Sigmoid colon (tissue), 7 donors: Measurements from ENCODE around the gene TBRG1. TPM values are rescaled to one million over a fixed set of nuclear protein-coding genes. Genes with fewer than 3 reads are reported as not detected.
A peak's percentile ranks its signal among the peaks of the same experiment; 100 is the strongest.

Experiments used
- DNase-seq: peaks from one replicate; pipeline ENCODE4 v3.0.0-alpha.2; 2019
- H3K27ac ChIP-seq, 4 donors: fragments of 200-600 bp; sonication (generic); one replicate each; pipeline ENCODE4 v1.5.1; 2016 to 2019; ENCODE audit warnings: mild to moderate bottlenecking in 1 of 4
- H3K27me3 ChIP-seq, 3 donors: fragments of 200-600 bp; sonication (generic); one replicate each; pipeline ENCODE4 v1.5.1; 2019; ENCODE audit warnings: mild to moderate bottlenecking in 1 of 3
- H3K36me3 ChIP-seq, 4 donors: fragments of 200-600 bp; sonication (generic); one replicate each; pipeline ENCODE4 v1.5.1; 2016 to 2019
- H3K4me1 ChIP-seq, 4 donors: fragments of 200-600 bp; sonication (generic); one replicate each; pipeline ENCODE4 v1.5.1; 2017 to 2019
- H3K4me3 ChIP-seq, 4 donors: fragments of 200-600 bp; sonication (generic); one replicate each; pipeline ENCODE4 v1.5.1; 2017 to 2019; ENCODE audit warnings: mild to moderate bottlenecking in 2 of 4, moderate library complexity in 1 of 4
- H3K9me3 ChIP-seq, 4 donors: fragments of 200-600 bp in 3 of 4; sonication (generic) in 3 of 4; one replicate each; pipeline versions ENCODE4 v1.5.1 to v1.6.1; 2013 to 2019
- EP300 ChIP-seq, 4 donors: sonication (generic); formaldehyde crosslinking; IDR thresholded peaks; one replicate each; pipeline ENCODE4 v1.6.1; 2017; ENCODE audit warnings: antibody characterized with exemption in 4 of 4
- POLR2A ChIP-seq, 2 donors: fragments of 450-650 bp; IDR thresholded peaks; one replicate each; pipeline ENCODE4 v1.6.1; 2016; ENCODE audit warnings: antibody characterized with exemption in 2 of 2, mild to moderate bottlenecking in 2 of 2, moderate library complexity in 2 of 2
- POLR2AphosphoS5 ChIP-seq, 4 donors: sonication (generic); formaldehyde crosslinking; IDR thresholded peaks; one replicate each; pipeline ENCODE4 v1.6.1; 2017; ENCODE audit warnings: antibody characterized with exemption in 4 of 4
- WGBS, 2 donors: extraction: QIAGEN DNeasy Blood & Tissue Kit; methylation state at CpG; one replicate each; pipeline ENCODE4 v1.1.7; 2013; 5-methylcytosine and 5-hydroxymethylcytosine counted together
- intact Hi-C: fragments of 100-400 bp; cut with DNase I; formaldehyde crosslinking; loops from one replicate; pipeline ENCODE4 v1.15.1; 2023
- polyA plus RNA-seq, 3 donors: library from polyadenylated mRNA; stranded (reverse); fragments of 200-250 nt; gene quantifications; one replicate each; pipeline ENCODE4 v1.2.3, GENCODE V29; 2013
- small RNA-seq, 3 donors: library from RNA; depleted of rRNA; stranded (forward); fragments of <200 nt; gene quantifications; one replicate each; pipeline ENCODE3, GENCODE V24; 2016
- total RNA-seq, 4 donors: library from RNA; depleted of rRNA; stranded (reverse); fragments of >200 nt; gene quantifications; one replicate each; pipeline ENCODE4 v1.1.0, GENCODE V29; 2016
- TF ChIP-seq, protein P1 (sequence below), 4 experiments: fragments of 450-650 bp in 3 of 4; fragments of 200-600 bp in 1 of 4; IDR thresholded peaks; one replicate each; pipeline ENCODE4 v1.5.1; 2016 to 2019; ENCODE audit warnings: antibody characterized with exemption in 4 of 4, mild to moderate bottlenecking in 3 of 4, moderate library complexity in 2 of 4
- donor health status: healthy with polysubstance abuse.
- donor health status: Bipolar disorder and iron deficiency.
- donor health status: healthy.

TBRG1 gene
- total and polyA plus RNA-seq, 7 donors = 14.4 to 41.0 (median 26.0) TPM

DNA sequence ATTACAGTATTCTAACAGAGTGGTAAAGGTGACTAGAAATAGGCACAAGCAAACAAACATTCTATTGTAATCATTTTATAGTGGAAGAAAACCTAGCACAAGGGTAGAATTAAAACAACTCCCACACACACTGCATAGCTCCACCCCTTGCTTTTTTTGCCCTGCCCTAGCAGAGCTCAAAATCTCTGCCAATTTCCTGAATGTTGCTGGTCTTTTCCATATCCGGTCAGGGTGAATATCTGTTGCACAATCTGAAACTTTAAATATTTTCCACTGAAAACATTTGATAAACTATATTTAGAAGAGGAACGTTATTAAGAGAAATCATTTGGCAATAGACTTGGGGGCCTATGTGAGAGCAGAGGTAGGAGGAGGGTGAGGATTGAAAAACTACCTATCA is 53.7 kb downstream of the TBRG1 start:
- 6 to 39% methylated on average over 2 of the region's 2 CpGs for WGBS, 2 donors
- H3K36me3 ChIP-seq = no peaks in the 10 kb centered on the region
- H3K27ac ChIP-seq = peak overlapping the region in 3 of 4 donors; percentile 5 to 68 (median 20)
- H3K4me1 ChIP-seq = peaks cover 0 to 17% (median 12%) of the 10 kb centered on the region in 4 donors
- H3K9me3 ChIP-seq = no peaks in the 10 kb centered on the region
- H3K4me3 ChIP-seq = no peak overlapping the region
- DNase-seq = no peak
- H3K27me3 ChIP-seq = no peaks in the 10 kb centered on the region
- TF ChIP-seq POLR2A (IDR thresholded peaks at IDR 0.05) (no peak), EP300 (IDR thresholded peaks at IDR 0.05) (no peak), POLR2AphosphoS5 (IDR thresholded peaks at IDR 0.05) (peak in 2 of 4 donors; percentile 5 to 17)
- TF ChIP-seq, protein P1, sequence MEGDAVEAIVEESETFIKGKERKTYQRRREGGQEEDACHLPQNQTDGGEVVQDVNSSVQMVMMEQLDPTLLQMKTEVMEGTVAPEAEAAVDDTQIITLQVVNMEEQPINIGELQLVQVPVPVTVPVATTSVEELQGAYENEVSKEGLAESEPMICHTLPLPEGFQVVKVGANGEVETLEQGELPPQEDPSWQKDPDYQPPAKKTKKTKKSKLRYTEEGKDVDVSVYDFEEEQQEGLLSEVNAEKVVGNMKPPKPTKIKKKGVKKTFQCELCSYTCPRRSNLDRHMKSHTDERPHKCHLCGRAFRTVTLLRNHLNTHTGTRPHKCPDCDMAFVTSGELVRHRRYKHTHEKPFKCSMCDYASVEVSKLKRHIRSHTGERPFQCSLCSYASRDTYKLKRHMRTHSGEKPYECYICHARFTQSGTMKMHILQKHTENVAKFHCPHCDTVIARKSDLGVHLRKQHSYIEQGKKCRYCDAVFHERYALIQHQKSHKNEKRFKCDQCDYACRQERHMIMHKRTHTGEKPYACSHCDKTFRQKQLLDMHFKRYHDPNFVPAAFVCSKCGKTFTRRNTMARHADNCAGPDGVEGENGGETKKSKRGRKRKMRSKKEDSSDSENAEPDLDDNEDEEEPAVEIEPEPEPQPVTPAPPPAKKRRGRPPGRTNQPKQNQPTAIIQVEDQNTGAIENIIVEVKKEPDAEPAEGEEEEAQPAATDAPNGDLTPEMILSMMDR (IDR thresholded peaks at IDR 0.05) = no peak
- intact Hi-C loops = loop anchor here (10.0 kb wide), 1 partner anchor 198 kb away; no protein-coding TSS in a partner anchor

DNA sequence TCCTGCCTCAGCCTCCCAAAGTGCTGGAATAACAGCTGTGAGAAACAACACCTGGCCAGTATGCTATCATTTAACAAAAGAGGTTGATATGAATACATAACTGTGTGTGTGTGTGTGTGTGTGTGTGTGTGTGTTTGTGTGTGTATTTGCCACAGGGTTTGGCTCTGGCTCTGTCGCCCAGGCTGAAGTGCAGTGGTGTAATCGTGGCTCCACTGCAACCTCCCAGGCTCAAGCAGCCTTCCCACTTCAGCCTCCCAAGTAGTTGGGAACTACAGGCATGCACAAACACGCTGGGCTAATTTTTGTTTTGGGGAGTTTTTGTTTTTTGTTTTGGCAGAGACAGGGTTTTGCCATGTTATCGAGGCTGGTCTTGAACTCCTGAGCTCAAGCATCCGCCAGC is 55.8 kb downstream of the TBRG1 start:
- no peak for DNase-seq
- intact Hi-C loops = loop anchor here (10.0 kb wide), 1 partner anchor 196 kb away; no protein-coding TSS in a partner anchor
- no peak overlapping the region for H3K27ac ChIP-seq
- 90 to 93% methylated on average over 5 of the region's 5 CpGs for WGBS, 2 donors
- H3K4me1 ChIP-seq = peaks cover 0 to 8% (median 6%) of the 10 kb centered on the region in 4 donors
- no peaks in the 10 kb centered on the region for H3K36me3 ChIP-seq
- no peak overlapping the region for H3K4me3 ChIP-seq
- no peaks in the 10 kb centered on the region for H3K27me3 ChIP-seq
- H3K9me3 ChIP-seq = no peaks in the 10 kb centered on the region
- TF ChIP-seq POLR2AphosphoS5 (IDR thresholded peaks at IDR 0.05) = no peak
- TF ChIP-seq POLR2A (IDR thresholded peaks at IDR 0.05) = no peak
- TF ChIP-seq EP300 (IDR thresholded peaks at IDR 0.05) = no peak
- TF ChIP-seq, protein P1 (IDR thresholded peaks at IDR 0.05) = no peak

DNA sequence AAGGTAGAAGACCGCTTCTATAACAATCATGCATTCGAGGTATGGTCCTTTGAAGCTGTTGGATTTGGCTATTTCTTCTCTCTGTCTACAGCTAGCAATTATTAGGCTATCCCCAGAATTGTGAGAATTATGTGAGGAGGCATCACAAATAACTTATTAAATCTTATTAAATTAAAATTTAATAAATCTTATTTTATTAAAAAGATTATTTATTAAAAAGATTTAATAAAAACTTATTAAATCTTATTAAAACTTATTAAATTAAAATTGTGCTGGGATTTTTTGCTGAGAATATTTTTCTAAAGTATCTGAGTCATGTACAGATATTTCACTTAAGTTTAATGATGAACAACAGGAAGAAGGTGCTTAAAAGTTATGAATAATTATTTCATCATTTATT is 58.8 kb downstream of the TBRG1 start:
- Histone ChIP-seq H3K9me3 (no peaks in the 10 kb centered on the region), H3K36me3 (no peaks in the 10 kb centered on the region), H3K4me1 (no peaks in the 10 kb centered on the region), H3K27ac (no peak overlapping the region), H3K4me3 (no peak overlapping the region), H3K27me3 (no peaks in the 10 kb centered on the region)
- intact Hi-C loops = no loop called here
- TF ChIP-seq, protein P1 (IDR thresholded peaks at IDR 0.05) = no peak
- no peak for TF ChIP-seq EP300 (IDR thresholded peaks at IDR 0.05)
- no peak for TF ChIP-seq POLR2A (IDR thresholded peaks at IDR 0.05)
- no peak for TF ChIP-seq POLR2AphosphoS5 (IDR thresholded peaks at IDR 0.05)
- WGBS, 2 donors = 98 to 99% methylated on average over 2 of the region's 2 CpGs
- no peak for DNase-seq

DNA sequence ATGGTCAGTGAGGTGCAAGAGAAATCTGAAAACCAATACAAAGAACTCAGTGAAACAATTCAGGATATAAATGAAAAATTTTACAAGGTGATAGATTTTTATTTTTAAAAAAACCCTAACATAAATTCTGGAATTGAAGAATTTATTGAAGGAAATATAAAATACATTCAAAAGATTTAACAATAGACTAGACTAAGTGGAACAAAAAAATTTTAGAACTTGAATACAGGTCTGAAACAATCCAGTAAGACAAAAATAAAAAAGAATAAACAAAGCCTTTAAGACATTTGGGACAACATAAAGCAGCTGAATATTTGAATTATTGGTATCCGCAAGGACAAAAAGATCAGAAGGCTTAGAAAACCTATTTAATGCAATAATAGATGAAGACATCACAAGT is 59.8 kb downstream of the TBRG1 start:
- Histone ChIP-seq H3K4me3 (no peak overlapping the region), H3K27ac (no peak overlapping the region), H3K27me3 (no peaks in the 10 kb centered on the region), H3K36me3 (no peaks in the 10 kb centered on the region), H3K9me3 (no peaks in the 10 kb centered on the region), H3K4me1 (no peaks in the 10 kb centered on the region)
- TF ChIP-seq, protein P1 (IDR thresholded peaks at IDR 0.05) = no peak
- no peak for TF ChIP-seq POLR2AphosphoS5 (IDR thresholded peaks at IDR 0.05)
- no peak for TF ChIP-seq EP300 (IDR thresholded peaks at IDR 0.05)
- no peak for TF ChIP-seq POLR2A (IDR thresholded peaks at IDR 0.05)
- 97 to 98% methylated on average over 1 of the region's 1 CpG for WGBS, 2 donors
- intact Hi-C loops = no loop called here
- no peak for DNase-seq

Small RNAs within 50 kb of the gene (small RNA-seq; reads per million reads assigned to genes)
- gene RNA5SP352 = 0 reads per million in 3 donors

Other genes starting within 250 kb of the TBRG1 start
- not detected for gene OR8B2, start 238.4 kb upstream of the TBRG1 start, total RNA-seq
- gene OR8B2, start 238.4 kb upstream of the TBRG1 start, polyA plus RNA-seq = not detected
- not detected for gene OR8B3, start 223.8 kb upstream of the TBRG1 start, total RNA-seq
- gene OR8B3, start 223.8 kb upstream of the TBRG1 start, polyA plus RNA-seq = not detected
- gene OR8B4, start 198.0 kb upstream of the TBRG1 start, total RNA-seq = not detected
- gene OR8B4, start 198.0 kb upstream of the TBRG1 start, polyA plus RNA-seq = not detected
- not detected for gene OR8B8, start 177.2 kb upstream of the TBRG1 start, total RNA-seq
- not detected for gene OR8B8, start 177.2 kb upstream of the TBRG1 start, polyA plus RNA-seq
- gene OR8B12, start 79.2 kb upstream of the TBRG1 start, total RNA-seq = not detected
- gene OR8B12, start 79.2 kb upstream of the TBRG1 start, polyA plus RNA-seq = not detected
- not detected for gene OR8A1, start 52.9 kb upstream of the TBRG1 start, total RNA-seq
- not detected for gene OR8A1, start 52.9 kb upstream of the TBRG1 start, polyA plus RNA-seq
- gene PANX3, start 11.4 kb upstream of the TBRG1 start, total RNA-seq = not detected
- not detected for gene PANX3, start 11.4 kb upstream of the TBRG1 start, polyA plus RNA-seq
- 1 to 10 TPM; 2.5 to 7.2 (median 4.3) TPM for gene SIAE, start 50.9 kb downstream of the TBRG1 start, total RNA-seq
- gene SIAE, start 50.9 kb downstream of the TBRG1 start, polyA plus RNA-seq = 10 to 100 TPM; 13.2 to 62.2 (median 24.7) TPM
- 1 to 10 TPM; 2.3 to 7.1 (median 5.2) TPM for gene SPA17, start 51.0 kb downstream of the TBRG1 start, total RNA-seq
- 10 to 100 TPM; 12.6 to 23.8 (median 15.6) TPM for gene SPA17, start 51.0 kb downstream of the TBRG1 start, polyA plus RNA-seq
- 1 to 10 TPM in 2 of 4 donors, under 1 TPM in 1, not detected in 1; 0.95 to 1.3 (median 1.1) TPM for gene NRGN, start 117.1 kb downstream of the TBRG1 start, total RNA-seq
- 1 to 10 TPM in 2 of 3 donors, not detected in 1; 1.8 to 7.4 TPM for gene NRGN, start 117.1 kb downstream of the TBRG1 start, polyA plus RNA-seq
- gene VSIG2, start 129.4 kb downstream of the TBRG1 start, total RNA-seq = 1 to 10 TPM in 1 of 4 donors, under 1 TPM in 2, not detected in 1; 0.36 to 3.0 (median 0.49) TPM
- gene VSIG2, start 129.4 kb downstream of the TBRG1 start, polyA plus RNA-seq = 10 to 100 TPM; 54.6 to 79.3 (median 66.9) TPM
- 1 to 10 TPM; 4.6 to 9.7 (median 7.6) TPM for gene ESAM, start 139.4 kb downstream of the TBRG1 start, total RNA-seq
- 10 to 100 TPM in 1 of 3 donors, 1 to 10 TPM in 2; 2.3 to 14.9 (median 3.6) TPM for gene ESAM, start 139.4 kb downstream of the TBRG1 start, polyA plus RNA-seq
- gene MSANTD2, start 177.5 kb downstream of the TBRG1 start, total RNA-seq = 10 to 100 TPM in 3 of 4 donors, 1 to 10 TPM in 1; 8.6 to 23.8 (median 16.0) TPM
- 1 to 10 TPM; 1.6 to 5.2 (median 1.8) TPM for gene MSANTD2, start 177.5 kb downstream of the TBRG1 start, polyA plus RNA-seq
- 10 to 100 TPM in 2 of 4 donors, 1 to 10 TPM in 2; 9.1 to 37.7 (median 10.1) TPM for gene ROBO3, start 242.6 kb downstream of the TBRG1 start, total RNA-seq
- 1 to 10 TPM; 1.6 to 7.8 (median 2.4) TPM for gene ROBO3, start 242.6 kb downstream of the TBRG1 start, polyA plus RNA-seq